Measurements from ENCODE around the gene NFAM1.

NFAM1 gene

GRCh38 chr22:42412744-42413333 lies 19.4 kb downstream of the NFAM1 start:
- DNase-seq = no peak

DNA sequence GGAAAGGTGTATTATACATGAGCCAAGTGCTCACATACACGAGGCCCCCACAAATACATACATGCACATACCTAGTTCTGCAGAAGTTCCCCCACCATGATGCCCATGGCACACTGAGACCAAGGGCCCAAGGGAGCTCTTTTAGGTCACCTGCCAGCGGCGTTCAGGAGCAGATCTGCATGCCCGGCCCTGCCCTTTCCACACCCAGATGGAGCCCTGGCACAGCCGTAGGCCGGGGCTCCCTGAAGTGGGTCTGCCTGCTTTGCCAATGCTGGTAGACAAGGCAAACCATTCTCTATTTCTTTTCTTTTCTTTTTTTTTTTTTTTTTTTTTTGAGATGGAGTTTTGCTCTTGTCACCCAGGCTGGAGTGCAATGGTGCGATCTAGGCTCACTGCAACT lies 21.5 kb downstream of the NFAM1 start:
- DNase-seq = no peak

- no peak for DNase-seq
Observed at GRCh38 chr22:42408810-42409529, 23.2 kb downstream of the NFAM1 start.

- DNase-seq = no peak
Observed at GRCh38 chr22:42408276-42408675, 23.9 kb downstream of the NFAM1 start.

DNA sequence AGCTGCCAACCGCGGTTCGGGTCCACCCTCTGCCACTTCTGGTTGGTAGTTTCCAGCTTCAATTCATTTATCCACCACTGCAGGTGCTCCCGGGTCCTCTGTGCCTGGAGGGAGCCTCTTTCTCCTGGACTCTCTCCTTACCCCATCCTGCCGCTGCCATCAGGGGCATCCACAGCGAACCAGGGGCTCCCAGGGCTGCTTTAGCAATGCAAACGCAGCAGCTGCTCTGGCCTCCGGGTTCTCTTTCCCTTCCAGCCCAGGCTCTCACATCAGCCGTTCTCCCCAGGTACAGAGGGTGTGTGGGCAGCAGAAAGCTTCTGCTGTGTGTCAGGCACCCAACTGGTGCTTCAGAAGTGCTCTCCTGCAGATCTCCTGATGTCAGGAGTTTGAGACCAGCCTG lies 27.9 kb downstream of the NFAM1 start:
- no peak for DNase-seq

DNA sequence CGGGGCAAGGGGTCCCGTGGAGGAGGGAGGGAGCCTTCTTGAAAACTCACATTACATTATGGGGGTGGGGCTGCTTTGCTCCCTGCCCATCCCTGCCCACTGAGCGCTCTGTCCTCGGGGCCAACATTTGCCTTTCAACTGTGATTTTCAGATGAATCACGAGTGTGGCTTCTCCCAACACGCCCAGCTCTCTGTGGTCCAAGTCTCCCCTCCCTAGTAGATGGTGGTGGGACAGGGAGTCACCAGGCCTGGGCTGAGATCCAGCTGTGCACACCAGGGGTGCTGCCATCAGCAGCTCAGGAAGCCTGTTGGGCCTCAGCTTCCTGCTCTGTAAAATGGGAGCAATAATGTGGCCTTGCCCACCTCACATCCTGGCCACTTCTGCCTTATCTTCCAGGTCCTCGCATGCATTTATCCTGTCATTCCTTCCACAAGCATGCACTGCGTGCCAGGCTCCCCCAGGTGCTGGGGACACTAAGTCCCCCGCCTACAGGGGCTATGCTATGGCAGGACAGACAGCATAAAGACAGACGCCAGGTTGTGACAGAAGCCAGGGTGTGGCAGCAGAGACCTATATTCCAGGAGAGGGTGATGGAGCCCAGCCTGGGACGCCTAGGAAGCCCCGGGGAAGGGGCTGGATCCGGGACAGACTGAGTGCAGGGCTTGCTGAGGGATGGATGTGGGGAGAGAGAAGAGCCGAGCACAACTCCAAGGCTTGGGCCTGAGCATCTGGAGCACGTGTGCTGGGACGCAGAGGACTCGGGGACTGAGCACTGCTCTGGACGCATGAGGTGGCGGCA lies 30.5 kb downstream of the NFAM1 start:
- DNase-seq = no peak

DNA sequence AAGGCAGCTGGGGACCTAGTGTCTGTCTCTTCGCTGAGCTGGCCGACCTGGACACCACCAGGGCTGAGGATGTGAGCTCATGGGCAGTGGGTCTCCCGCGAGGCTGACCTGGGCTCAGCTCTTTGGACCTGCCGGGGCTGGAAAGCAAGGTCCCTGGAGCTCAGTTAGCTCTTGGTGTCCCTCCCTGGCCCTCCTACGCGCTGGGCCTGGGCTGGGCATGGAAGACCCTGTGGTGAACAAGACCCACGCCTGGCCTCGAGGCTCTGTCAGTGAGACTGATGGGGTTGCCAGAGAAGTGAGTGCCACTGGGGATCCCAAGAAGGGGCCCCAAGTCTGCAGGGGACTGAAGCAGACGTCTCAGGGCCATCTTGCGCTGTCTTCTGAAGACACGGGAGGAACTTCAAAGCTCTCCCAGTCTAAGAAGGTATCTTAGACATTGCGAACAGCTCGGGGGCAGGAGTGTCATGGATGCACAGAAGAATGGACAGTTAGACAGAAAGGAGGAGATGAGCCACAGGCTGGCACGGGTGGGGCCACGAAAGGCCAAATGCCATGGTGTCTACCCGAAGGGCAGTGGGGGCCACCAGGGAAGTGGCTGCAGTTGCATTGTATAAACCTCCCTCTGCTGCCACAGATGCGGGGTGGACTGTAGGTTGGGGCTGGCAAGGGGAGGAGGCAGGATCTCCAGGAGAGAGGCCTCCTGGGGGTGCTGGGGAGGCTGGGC lies 31.2 kb downstream of the NFAM1 start:
- DNase-seq = no peak

GRCh38 chr22:42399315-42400271 lies 32.6 kb downstream of the NFAM1 start:
- DNase-seq = peak; percentile 50

DNA sequence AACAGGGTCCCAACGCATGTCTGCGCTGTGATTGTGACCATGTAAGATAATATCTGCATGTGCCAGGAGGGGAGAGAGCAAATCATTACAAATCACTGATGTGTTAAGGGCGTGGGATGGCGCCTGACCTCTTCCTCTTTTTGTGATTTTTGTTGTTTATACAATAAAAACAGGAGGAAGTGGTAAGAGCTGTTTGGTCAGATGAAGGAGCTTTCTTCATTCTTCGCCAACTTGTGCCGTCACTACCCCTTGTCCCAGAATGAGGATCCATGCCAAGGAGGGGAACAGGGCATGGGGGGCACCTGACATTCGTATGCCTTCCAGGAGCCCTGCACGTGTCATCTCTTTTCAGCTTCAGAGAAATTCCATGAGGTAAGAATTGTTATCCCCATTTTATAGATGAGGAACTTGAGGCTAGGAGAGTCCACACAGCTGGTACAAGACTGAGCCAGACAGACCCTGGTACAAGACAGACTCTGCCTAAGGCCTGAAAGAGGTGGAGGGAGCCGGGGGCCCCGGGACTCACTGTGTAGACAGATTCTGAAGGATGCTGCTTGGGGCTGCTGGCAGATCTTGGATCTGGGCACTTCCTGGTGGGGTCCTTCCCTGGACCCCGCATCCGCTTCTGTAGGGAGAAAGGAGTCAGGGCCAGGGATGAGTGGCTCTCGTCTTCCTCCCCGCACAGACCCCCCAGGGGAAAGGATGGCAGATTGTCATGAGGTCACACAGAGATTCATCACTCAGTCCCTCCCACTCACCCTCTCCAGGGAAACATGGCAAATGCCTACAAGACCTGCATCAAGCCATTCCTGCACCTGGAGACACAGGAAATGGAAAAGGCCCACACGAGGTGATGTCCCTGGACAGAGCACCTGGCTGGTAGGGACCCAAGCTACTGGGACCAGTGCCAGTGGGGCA lies 34.6 kb downstream of the NFAM1 start:
- no peak for DNase-seq

DNA sequence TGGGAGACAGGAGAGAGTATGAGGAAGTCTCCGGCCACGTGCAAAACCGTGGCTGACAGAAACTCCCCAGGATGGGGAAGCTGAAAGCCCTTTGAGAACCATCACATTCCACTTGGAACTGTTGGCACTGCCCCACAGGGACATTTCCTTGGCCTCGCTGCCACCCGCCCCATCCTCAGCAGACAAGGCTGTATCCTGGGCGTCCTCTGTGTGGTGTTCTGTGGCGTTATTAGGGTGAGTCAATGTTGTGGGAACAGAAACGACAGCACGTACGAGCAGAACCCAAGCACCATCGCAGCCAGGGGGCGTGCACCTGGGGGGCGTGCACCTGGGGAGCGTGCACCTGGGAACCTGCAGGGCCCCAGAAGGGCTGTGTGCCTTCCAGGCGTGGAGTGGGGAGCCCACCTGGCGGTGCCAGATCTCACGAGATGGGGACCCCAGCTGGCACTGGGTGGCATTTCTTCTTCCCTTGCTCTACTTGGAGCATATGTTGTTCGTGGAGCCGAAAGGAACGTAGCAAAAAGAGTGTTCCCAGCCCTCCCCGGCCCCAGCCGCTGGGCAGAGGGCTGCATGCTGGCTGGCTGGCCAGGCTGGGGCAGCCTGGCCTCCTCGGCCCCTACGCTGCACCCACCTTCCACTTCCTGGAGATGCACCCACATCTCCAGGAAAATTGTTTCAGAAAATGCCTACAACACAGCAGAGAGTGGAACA lies 35.4 kb downstream of the NFAM1 start:
- DNase-seq = no peak

- no peak for DNase-seq
Observed at GRCh38 chr22:42389143-42389542, 43.1 kb downstream of the NFAM1 start.

DNA sequence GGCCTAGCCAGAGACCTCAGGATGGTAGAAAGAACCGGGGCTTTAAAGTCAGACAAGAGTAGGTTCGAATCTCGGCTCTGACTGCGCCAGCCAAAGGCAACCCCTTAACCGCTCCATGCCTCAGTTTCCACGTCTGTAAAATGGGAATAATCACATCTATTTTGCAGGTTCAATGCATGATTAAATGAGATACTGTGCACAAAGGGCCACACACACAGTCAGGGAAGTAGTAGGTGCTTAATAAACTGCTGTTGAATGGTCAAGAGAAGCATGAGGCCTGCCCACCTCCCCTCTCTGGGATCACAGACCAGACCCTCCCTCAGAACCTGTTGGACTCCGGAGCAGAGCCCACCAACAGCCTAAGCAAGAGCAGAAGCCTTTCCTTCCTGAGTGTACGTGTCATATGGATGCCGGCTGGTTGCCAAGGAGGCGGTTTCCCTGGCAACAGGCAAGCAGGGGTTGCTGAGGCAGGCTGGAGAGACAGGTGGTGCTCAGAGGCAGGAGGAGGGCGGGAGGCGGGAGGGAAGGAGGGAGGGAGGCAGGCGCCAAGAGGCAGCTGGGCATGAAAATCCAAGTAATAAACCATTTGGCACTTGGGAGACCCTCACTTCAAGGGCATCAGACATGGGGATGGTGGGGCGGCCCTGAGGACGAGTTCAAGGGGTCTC lies 43.9 kb downstream of the NFAM1 start:
- peak; percentile 69 for DNase-seq

- no peak for DNase-seq
Observed at GRCh38 chr22:42387631-42388030, 44.6 kb downstream of the NFAM1 start.

DNA sequence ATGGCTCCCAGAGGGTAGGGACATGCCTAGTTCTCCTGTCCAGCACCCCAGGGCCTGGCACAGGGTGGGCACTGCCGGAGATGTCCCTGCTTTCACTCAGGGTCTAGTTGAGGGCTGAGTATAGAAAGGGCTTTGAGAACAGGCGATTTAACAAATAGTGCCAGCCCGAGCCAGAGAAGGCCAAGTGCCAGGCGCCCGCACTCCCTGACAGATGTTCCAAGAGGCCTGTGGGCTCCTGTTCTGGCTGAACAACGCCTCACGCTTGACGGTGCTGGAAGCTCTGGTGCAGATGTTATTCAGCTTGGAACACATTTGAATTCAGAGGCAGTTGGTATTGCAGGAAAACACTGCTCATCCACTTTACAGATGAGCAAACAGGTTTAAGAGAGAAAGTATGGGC lies 46.5 kb downstream of the NFAM1 start:
- DNase-seq = no peak

- DNase-seq = no peak
Observed at GRCh38 chr22:42384506-42384905, 47.7 kb downstream of the NFAM1 start.

- DNase-seq = no peak
Observed at GRCh38 chr22:42383851-42384417, 48.3 kb downstream of the NFAM1 start.

DNA sequence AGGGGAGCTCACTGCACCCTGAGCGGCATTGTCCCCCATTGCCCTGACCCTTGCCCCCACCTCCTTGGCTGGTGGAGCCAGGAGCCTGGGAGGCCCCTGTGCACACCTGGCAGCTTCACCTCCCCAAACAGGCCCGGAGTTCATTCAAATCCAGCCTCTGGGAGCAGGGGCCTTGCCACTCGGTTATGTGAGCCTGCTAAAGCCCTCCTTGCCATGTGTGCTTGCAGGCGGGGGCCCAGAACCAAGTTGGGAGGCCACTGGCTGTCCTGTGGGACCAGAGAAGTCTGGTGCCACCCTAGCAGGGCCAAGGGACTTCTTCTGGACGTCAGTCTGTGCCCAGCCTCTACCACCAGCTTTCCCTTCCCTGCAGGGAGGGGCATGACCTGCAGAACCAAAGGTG lies 48.9 kb downstream of the NFAM1 start:
- no peak for DNase-seq

DNA sequence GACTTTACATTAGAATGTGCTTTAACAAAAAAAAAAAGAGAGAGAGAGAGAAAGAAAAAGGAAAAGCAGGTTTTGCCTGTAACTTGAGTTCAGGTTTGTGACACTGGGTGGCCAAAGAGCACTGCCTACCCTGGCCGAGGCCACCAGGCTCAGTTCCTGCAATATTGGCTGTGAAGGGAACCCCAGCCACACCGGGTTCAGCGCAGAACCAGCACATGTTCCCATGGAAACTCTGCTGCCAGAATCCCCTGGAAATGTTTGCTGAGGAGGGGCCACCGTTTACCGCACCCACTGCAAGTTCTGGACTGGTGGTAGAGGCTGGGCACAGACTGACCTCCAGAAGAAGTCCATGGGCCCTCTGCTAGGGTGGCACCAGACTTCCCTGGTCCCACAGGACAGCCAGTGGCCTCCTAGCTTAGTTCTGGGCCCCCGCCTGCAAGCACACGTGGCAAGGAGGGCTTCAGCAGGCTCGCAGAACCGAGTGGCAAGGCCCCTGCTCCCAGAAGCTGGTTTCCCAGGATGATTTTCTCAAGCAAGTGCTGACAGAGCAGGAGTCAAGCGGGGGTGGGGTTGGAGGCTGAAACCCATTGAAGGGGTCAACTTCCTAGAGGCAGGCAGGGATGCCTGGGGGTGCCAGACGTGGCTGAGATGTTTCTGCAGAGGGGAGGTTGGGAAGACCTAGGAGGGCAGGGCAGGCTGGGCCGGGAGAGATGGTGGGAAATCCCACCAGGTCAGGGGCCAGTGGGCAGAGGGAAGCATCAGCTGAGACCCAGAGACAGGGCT lies 51.2 kb downstream of the NFAM1 start:
- DNase-seq = no peak

Measured in NCI-H526 treated with DMSO at 0.1 percent for 48 hours (cell line).